SU-DHL-6 (cell line): ENCODE results near the gene C6orf163.

Source experiments
- H2AFZ ChIP-seq: fragments of 200-600 bp; sonication (generic); 2 replicates; pipeline ENCODE4 v1.6.1; 2014; ENCODE audit warnings: low read depth, mild to moderate bottlenecking, moderate library complexity, mixed read lengths, antibody characterized with exemption, low read length; ENCODE audit not compliant: severe bottlenecking
- H3F3A ChIP-seq: fragments of 200-600 bp; shearing (Covaris generic); 2 replicates; pipeline ENCODE4 v1.6.0; 2016; ENCODE audit warnings: antibody characterized with exemption, mild to moderate bottlenecking; ENCODE audit not compliant: insufficient read depth
- H3K27ac ChIP-seq: fragments of 200-600 bp; sonication (generic); 2 replicates; pipeline ENCODE4 v1.5.1; 2016; ENCODE audit warnings: low read depth, mild to moderate bottlenecking, low read length, moderate library complexity, mixed read lengths
- H3K27me3 ChIP-seq: fragments of 200-600 bp; sonication (generic), shearing (Covaris generic); 2 replicates; pipeline ENCODE4 v1.6.0; 2014; ENCODE audit warnings: mild to moderate bottlenecking, low read length
- H3K36me3 ChIP-seq: fragments of 200-600 bp; sonication (generic); 2 replicates; pipeline ENCODE4 v1.6.1; 2014; ENCODE audit warnings: mild to moderate bottlenecking, low read length, mixed read lengths
- H3K4me2 ChIP-seq: fragments of 300-600, 200-600 bp; shearing (Covaris generic), sonication (generic); 2 replicates; pipeline ENCODE4 v1.6.0; 2014; ENCODE audit warnings: low read length, low read depth, mild to moderate bottlenecking; ENCODE audit not compliant: poor library complexity, severe bottlenecking
- H3K4me3 ChIP-seq: fragments of 200-600 bp; sonication (generic); 2 replicates; pipeline ENCODE4 v1.5.1; 2014; ENCODE audit warnings: antibody characterized with exemption, low read length, mild to moderate bottlenecking, mixed read lengths; ENCODE audit not compliant: insufficient read depth, poor library complexity, severe bottlenecking
- H3K79me2 ChIP-seq: fragments of 200-600 bp; sonication (generic); 2 replicates; pipeline ENCODE4 v1.6.1; 2014; ENCODE audit warnings: mild to moderate bottlenecking, low read length, moderate library complexity; ENCODE audit not compliant: insufficient read depth
- H3K9ac ChIP-seq: fragments of 200-600 bp; sonication (generic); 2 replicates; pipeline ENCODE4 v1.7.0; 2014; ENCODE audit warnings: mild to moderate bottlenecking, low read length
- H3K9me2 ChIP-seq: fragments of 200-600 bp; sonication (generic); replicated peaks from 2 replicates; pipeline ENCODE4 v1.6.1; 2014; ENCODE audit warnings: low read length; ENCODE audit not compliant: insufficient read depth
- H3K9me3 ChIP-seq: fragments of 200-600 bp; sonication (generic); 2 replicates; pipeline ENCODE4 v1.6.1; 2014; ENCODE audit warnings: low read length, mixed read lengths; ENCODE audit not compliant: insufficient read depth
- H4K20me1 ChIP-seq: fragments of 200-600 bp; sonication (generic); 2 replicates; pipeline ENCODE4 v1.6.1; 2014; ENCODE audit warnings: low read depth, mild to moderate bottlenecking, antibody characterized with exemption, low read length, moderate library complexity, mixed read lengths
- EZH2phosphoT487 ChIP-seq: fragments of 200-600 bp; sonication (generic), shearing (Covaris generic); conservative IDR thresholded peaks from 2 replicates; pipeline ENCODE4 v1.6.1; 2018; ENCODE audit warnings: mild to moderate bottlenecking, antibody characterized with exemption, low read length, moderate library complexity, mixed read lengths
- TF ChIP-seq, protein P1 (sequence below): fragments of 200-600 bp; sonication (generic); IDR thresholded peaks from one replicate; pipeline ENCODE4 v1.5.1; 2017; ENCODE audit warnings: antibody characterized with exemption, mild to moderate bottlenecking, low read length, moderate library complexity; ENCODE audit not compliant: insufficient read depth, poor library complexity, severe bottlenecking

The C6orf163 gene

DNA sequence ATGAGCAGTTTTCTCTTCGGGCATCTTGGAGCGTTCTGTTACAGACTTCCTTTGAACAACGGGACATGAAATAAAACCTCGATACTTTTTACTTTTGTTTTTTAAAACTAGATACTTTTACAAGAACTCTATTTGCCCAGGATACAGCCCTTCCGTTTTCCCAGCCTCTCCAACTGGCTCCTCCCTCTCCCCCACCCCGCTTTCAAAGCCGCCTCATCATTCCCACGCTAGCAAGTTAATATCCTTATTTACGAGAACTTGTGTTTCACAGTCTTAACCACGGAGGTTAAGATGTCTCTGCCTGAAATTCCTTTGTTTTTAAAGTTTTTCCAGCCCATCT is 62.9 kb downstream of the C6orf163 start:
- Histone ChIP-seq H3K36me3 (no peaks in the 10 kb centered on the region), H3K4me3 (peak overlapping the region; percentile 68), H3K27me3 (no peaks in the 10 kb centered on the region), H4K20me1 (no peaks in the 10 kb centered on the region), H3K4me2 (peak overlapping the region; percentile 65), H3K27ac (no peak overlapping the region), H3K79me2 (no peaks in the 10 kb centered on the region), H3K9ac (peak overlapping the region; percentile 61), H2AFZ (peak overlapping the region; percentile 98), H3F3A (peaks cover 12% of the 10 kb centered on the region), H3K9me3 (no peaks in the 10 kb centered on the region), H3K9me2 (no peaks in the 10 kb centered on the region)
- TF ChIP-seq, protein P1, sequence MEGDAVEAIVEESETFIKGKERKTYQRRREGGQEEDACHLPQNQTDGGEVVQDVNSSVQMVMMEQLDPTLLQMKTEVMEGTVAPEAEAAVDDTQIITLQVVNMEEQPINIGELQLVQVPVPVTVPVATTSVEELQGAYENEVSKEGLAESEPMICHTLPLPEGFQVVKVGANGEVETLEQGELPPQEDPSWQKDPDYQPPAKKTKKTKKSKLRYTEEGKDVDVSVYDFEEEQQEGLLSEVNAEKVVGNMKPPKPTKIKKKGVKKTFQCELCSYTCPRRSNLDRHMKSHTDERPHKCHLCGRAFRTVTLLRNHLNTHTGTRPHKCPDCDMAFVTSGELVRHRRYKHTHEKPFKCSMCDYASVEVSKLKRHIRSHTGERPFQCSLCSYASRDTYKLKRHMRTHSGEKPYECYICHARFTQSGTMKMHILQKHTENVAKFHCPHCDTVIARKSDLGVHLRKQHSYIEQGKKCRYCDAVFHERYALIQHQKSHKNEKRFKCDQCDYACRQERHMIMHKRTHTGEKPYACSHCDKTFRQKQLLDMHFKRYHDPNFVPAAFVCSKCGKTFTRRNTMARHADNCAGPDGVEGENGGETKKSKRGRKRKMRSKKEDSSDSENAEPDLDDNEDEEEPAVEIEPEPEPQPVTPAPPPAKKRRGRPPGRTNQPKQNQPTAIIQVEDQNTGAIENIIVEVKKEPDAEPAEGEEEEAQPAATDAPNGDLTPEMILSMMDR, result no peak
- TF ChIP-seq EZH2phosphoT487, result no peak

DNA sequence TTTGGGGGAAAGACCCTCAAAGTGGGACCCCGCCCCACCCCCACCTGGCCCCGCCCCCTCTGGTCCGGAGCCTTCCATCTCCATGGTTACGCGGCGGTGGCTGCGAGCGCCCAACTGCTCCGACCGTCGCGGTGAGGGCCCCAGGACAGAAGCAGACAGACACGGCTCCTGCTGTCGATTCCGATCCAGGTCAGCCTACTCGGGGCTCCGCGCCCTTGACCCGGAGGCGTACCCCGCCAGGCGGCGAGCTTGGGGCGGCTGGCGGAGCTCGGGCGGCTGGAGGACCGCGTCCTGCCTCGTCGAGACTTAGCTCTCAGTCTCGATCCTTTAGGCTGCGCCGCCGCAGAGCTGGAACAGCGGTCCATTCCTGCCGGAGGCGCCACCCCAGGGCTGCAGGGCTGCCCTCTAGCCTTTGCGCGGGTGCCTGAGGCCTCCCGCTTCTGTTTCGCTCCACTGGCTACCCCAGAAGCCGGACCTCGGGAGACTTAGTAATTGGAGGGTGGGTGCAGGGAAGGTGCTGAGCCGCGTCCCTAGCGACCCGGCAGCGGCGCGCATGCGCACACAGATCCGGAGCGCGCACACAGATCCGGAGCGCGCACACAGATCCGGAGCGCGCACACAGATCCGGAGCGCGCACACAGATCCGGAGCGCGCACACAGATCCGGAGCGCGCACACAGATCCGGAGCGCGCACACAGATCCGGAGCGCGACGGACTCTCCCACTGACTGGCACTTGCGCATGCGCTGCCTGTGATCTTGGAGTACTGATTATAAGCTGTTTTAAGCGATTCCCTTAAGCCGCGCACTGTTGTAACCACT is 63.5 kb downstream of the C6orf163 start, which contains the start of gene CFAP206:
CFAP206 (plus strand) TSS at position 72 of the 820 bp plus-strand sequence. CDS start 1,868 bp downstream, outside the sequence.
- Histone ChIP-seq H3K9ac (peak within 1 kb of the TSS; percentile 61), H3K9me3 (no peaks in the 10 kb centered on the region), H3K4me2 (peak within 1 kb of the TSS; percentile 65), H3K27ac (peak within 1 kb of the TSS; percentile 39), H3K9me2 (no peaks in the 10 kb centered on the region), H3K79me2 (no peaks in the 10 kb centered on the region), H3K36me3 (no peaks in the 10 kb centered on the region), H3K4me3 (peak within 1 kb of the TSS; percentile 68), H4K20me1 (no peaks in the 10 kb centered on the region), H3K27me3 (no peaks in the 10 kb centered on the region), H3F3A (peaks cover 12% of the 10 kb centered on the region), H2AFZ (peak within 1 kb of the TSS; percentile 98)
- TF ChIP-seq, protein P1, result no peak
- no peak for TF ChIP-seq EZH2phosphoT487

DNA sequence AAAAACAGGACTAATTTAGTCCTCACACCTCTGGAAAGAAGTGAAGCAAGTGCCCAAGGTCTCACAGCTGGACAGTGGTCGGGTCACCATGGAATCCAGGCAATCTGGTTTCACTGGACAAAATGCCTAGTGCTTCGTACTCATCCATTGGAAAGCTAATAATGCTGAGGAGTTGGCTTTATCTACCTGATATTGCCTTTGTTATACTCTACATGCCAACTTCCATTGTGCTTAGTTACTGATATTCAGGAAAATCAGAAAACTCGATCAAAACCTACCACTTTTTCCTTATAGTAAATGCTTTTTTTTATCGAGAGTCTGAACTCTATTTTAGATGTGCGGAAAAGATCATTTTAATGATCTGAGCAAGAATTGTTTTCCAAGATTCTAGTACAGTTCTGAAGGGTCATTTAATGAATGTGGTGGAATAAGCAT is 64.1 kb downstream of the C6orf163 start:
- no peaks in the 10 kb centered on the region for H3K79me2 ChIP-seq
- no peaks in the 10 kb centered on the region for H3K9me2 ChIP-seq
- peak overlapping the region; percentile 93 for H2AFZ ChIP-seq
- no peaks in the 10 kb centered on the region for H4K20me1 ChIP-seq
- H3F3A ChIP-seq, result peaks cover 12% of the 10 kb centered on the region
- H3K4me2 ChIP-seq, result peak overlapping the region; percentile 65
- peak overlapping the region; percentile 39 for H3K27ac ChIP-seq
- TF ChIP-seq EZH2phosphoT487, result no peak
- TF ChIP-seq, protein P1, result no peak
- H3K4me3 ChIP-seq, result peak overlapping the region; percentile 68
- peak overlapping the region; percentile 61 for H3K9ac ChIP-seq
- H3K36me3 ChIP-seq, result no peaks in the 10 kb centered on the region
- H3K9me3 ChIP-seq, result no peaks in the 10 kb centered on the region
- no peaks in the 10 kb centered on the region for H3K27me3 ChIP-seq
